Epithelial cell of esophagus (primary cell): Measurements from ENCODE around the gene XYLT2.
"Not testable (repeated sequence)": the region's sequence is repeated elsewhere in the genome, so short reads cannot be mapped to it uniquely, and the experiment has no call there.

Experiments
- DNase-seq: peaks from one replicate; pipeline ENCODE4 v3.0.0; 2010; ENCODE audit warnings: low read depth
- H3K4me3 ChIP-seq: 2 replicates; pipeline ENCODE4 v1.5.1; 2011; ENCODE audit warnings: mild to moderate bottlenecking, low read length, control low read depth
- TF ChIP-seq, protein P1 (sequence below): IDR thresholded peaks from 2 replicates; pipeline ENCODE4 v1.5.1; 2011; ENCODE audit warnings: low read depth, mild to moderate bottlenecking, low read length, control low read depth, inconsistent platforms; ENCODE audit not compliant: insufficient read depth; ENCODE audit errors: missing control alignments

XYLT2 gene

DNA sequence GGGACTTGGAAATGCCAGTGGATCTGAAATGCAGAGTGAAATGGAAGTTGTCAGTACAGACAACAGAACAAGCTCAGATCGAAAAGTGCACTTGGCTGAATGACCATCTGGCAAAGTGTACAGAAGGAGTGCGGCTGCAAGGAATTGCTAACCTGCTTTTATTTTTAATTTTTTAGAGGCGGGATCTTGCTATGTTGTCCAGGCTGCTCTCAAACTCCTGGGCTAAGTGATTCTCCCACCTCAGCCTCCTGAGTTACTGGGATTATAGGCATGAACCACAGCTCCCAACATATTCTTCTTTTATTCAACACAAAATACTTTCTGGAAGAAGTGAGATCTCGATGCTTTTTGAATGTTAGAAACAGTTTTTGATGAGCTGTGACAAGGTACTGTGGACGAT lies 47.8 kb downstream of the XYLT2 start:
- DNase-seq: no peak
- TF ChIP-seq, protein P1, sequence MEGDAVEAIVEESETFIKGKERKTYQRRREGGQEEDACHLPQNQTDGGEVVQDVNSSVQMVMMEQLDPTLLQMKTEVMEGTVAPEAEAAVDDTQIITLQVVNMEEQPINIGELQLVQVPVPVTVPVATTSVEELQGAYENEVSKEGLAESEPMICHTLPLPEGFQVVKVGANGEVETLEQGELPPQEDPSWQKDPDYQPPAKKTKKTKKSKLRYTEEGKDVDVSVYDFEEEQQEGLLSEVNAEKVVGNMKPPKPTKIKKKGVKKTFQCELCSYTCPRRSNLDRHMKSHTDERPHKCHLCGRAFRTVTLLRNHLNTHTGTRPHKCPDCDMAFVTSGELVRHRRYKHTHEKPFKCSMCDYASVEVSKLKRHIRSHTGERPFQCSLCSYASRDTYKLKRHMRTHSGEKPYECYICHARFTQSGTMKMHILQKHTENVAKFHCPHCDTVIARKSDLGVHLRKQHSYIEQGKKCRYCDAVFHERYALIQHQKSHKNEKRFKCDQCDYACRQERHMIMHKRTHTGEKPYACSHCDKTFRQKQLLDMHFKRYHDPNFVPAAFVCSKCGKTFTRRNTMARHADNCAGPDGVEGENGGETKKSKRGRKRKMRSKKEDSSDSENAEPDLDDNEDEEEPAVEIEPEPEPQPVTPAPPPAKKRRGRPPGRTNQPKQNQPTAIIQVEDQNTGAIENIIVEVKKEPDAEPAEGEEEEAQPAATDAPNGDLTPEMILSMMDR: no peak
- H3K4me3 ChIP-seq: no peak overlapping the region

DNA sequence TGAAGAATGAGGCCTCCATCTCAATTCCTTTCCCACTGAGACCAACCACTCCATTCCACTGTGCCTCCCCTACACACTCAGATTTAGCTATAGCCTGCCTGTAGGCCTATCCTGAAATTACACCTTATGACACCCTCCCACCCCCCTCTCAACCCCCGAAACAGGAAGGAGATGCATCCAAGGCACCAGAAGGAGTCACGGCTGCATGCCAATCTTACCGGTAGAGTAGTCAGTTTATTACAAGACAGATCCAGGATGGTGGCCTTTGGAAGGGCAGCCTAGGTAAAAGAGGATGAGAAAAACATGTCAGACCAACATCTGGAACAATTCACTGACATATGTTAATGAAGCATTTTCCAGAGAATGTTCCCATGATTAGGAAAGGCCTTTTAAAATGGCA lies 48.8 kb downstream of the XYLT2 start:
- DNase-seq: no peak
- H3K4me3 ChIP-seq: no peak overlapping the region

DNA sequence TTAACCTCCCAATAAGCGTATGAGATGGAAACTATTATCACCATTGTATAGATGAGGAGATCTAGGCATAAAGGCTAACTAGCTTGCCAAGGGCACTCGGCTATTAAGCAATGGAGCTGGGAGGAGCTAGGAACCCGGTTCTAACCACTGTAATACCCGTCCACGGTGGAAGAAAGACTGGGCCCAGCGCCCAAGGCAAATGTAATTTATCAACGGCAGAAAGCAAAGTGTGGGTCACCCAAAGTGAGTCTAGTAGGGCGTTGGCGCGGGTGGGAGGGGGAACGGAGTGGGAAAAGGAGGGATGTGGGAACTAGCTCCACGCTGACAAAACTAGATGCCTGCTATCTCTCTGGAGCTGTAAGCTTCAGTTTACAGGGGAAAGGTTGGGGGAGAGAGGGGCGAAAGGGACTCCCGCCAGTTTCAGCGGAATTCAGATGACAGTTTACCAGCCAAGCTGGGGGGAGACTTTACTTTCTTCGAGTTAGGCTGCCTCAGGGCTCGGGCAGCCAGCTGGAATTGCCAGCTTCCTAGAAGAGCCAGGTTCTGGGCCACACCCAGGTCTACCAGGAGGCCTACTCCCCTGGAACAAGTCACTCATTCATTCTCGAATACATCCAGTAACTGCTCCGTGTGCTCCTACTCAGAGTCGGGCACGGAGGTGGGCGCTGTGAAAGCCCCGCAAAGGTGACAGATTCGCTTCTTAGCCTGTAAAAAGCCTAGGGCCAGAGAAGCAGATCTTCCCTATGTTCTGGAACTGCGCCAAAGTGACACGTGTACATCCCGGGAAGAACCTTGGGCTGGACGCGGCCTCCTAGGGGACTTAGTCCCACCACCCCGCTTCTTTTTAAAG lies 50.6 kb downstream of the XYLT2 start:
- TF ChIP-seq, protein P1: no peak
- DNase-seq: peak; percentile 82
- H3K4me3 ChIP-seq: peak overlapping the region; percentile 98

More for the DNA sequence above, 48.8 kb downstream of the XYLT2 start:
- TF ChIP-seq, protein P1: no peak

DNA sequence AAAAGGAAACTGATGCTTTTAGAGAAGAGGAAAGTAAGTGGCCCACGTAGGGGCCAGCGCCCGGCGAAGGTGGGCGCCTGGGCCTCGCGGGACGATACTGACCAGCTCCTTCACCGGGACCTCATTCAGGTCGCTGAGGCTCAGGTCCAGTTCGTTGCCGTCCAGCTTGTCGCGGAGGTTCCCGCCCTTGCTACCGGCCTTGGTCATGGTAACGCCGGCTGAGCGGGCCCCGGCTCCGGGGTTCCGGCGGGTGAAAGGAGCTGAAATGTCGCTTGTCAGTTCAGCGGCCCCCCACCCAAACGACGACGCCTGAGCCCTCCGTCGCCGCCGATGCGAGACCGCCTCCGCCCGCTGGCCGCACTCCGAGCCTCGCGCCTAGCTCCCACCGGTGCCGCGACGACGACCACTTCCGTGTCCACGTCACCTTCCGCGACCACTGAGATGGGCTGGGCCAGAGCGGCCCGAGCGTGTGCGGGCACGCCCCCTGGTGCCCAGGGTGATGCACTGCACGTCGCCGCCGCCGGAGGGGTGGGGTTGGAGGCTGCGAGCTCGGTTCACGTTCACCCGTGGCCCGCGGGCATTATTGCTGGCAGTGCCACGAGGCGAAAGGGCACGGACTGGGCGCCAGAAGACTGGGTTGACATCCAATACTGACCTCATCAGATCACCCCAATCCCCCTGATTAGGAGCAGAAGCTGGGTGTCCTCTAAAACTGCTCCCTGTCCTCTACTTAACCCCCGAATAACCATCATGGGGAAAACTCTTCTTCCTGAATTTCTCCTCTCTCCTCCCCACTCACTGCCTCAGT lies 51.4 kb downstream of the XYLT2 start, which contains the start of gene LRRC59:
LRRC59 (minus strand) TSS at position 413 of the 808 bp plus-strand sequence; CDS start at position 207, 206 bp downstream.
- DNase-seq: peak; percentile 85
- TF ChIP-seq, protein P1: peak; percentile 77
- H3K4me3 ChIP-seq: peak within 1 kb of the TSS; percentile 98

DNA sequence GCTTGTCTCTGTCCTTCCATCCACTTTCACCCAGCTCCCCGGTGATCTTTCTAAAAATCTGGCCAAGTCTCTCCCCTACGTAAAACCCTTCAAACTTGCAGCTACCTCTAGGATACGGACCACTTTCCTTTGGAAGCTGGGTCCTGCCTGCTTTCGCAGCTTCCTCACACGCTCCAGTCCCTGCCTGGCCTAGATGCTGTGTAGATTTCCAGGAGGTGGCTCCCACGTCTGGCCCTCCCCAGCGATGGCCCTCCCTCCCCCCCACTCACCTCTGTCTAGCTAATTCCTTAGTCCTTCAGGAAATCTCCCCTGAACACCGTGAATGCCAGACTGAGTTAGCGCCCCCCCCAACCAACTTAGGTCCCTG lies 52.0 kb downstream of the XYLT2 start:
- TF ChIP-seq, protein P1: no peak
- no peak for DNase-seq
- H3K4me3 ChIP-seq: no peak overlapping the region

DNA sequence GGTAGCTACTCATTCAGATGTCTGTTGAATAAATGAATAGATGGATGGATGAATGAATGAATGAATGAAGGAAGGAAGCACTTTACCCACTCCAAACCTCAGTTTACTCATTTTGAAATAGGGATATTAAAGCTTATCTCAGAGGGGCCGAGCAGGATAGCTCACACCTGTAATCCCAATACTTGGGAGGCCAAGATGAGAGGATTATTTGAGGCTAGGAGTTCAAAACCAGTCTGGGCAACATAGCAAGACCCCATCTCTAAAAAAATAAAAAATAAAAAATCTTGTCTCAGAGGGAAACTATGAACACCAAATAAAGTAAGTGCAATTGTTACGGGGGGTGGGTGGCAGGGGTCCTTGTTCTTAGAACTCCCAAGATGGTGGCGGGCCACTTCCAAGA lies 52.7 kb downstream of the XYLT2 start:
- H3K4me3 ChIP-seq, DNase-seq: not testable (repeated sequence)

DNA sequence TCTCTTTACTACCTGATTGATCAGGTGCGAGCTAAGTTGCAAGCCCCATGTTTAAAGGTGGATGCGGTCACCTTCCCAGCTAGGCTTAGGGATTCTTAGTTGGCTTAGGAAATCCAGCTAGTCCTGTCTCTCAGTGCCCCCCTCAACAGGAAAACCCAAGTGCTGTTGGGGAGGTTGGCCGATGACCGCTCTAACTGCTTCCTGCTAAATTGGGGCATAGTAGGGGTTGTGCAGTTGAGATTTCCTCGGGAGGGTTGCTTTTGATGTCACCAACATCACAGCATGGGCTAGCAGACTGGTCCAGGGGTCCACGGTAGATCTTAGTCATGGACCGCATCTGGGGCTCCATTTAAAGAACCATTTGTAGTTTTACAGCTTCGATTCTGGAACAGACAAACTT lies 53.7 kb downstream of the XYLT2 start:
- DNase-seq, H3K4me3 ChIP-seq: not testable (repeated sequence)

DNA sequence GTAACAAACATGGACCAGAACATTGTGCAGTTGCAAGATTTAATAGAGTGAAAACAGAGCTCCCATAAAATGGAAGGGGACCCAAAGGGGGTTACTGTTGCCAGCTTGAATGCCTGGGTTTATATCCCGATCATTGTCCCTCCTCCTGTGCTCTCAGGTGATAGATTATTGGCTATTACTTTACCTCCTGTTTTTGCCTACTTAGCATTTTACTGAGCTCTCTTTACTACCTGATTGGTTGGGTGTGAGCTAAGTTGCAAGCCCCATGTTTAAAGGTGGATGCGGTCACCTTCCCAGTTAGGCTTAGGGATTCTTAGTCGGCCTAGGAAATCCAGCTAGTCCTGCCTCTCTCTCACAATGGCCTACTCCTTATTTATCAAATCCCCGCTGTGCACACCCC lies 59.4 kb downstream of the XYLT2 start:
- not testable (repeated sequence) for H3K4me3 ChIP-seq, DNase-seq
